HUES48 (cell line): Measurements from ENCODE around the gene PIPOX.

Experiments used
- H3K27ac ChIP-seq: one replicate; pipeline ENCODE4 v1.7.0; 2013; ENCODE audit warnings: low read depth, low read length, inconsistent platforms
- H3K27me3 ChIP-seq: 2 replicates; pipeline ENCODE4 v1.6.1; 2013; ENCODE audit warnings: mild to moderate bottlenecking, low read length; ENCODE audit not compliant: control insufficient read depth, insufficient read depth
- H3K36me3 ChIP-seq: 2 replicates; pipeline ENCODE4 v1.6.1; 2013; ENCODE audit warnings: low read length; ENCODE audit not compliant: control insufficient read depth, insufficient read depth
- H3K4me1 ChIP-seq: 2 replicates; pipeline ENCODE4 v1.6.1; 2013; ENCODE audit warnings: mild to moderate bottlenecking, low read length; ENCODE audit not compliant: control insufficient read depth, insufficient read depth
- H3K4me3 ChIP-seq: 2 replicates; pipeline ENCODE4 v1.5.1; 2013; ENCODE audit warnings: mild to moderate bottlenecking, low read depth, low read length
- H3K9ac ChIP-seq: 2 replicates; pipeline ENCODE4 v1.6.1; 2013; ENCODE audit warnings: mild to moderate bottlenecking, low read depth, low read length, moderate library complexity
- H3K9me3 ChIP-seq: 2 replicates; pipeline ENCODE4 v1.6.1; 2013; ENCODE audit warnings: low read length; ENCODE audit not compliant: control insufficient read depth, insufficient read depth

The PIPOX gene

DNA sequence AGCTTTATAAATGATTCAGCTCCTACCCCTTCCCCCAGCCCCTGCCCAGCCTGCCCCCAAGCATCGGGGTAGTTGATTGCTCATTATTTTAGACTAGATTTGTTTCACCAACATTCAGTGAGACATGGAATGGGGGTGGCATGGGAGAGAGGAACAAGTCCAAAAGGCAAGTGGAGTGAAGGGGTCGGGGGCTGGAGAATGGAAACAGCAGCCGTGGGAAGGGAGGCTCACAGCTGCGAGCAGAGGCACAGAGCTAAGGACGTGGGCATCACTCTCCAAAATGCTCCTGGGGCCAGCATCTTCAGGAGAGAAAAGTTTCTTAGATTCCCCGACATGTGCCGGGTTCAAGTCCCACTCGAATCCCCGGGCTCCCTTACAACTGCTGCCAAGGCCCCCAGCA, 19.3 kb downstream of the PIPOX start:
- Histone ChIP-seq H3K27me3 (no peaks in the 10 kb centered on the region), H3K36me3 (no peaks in the 10 kb centered on the region), H3K9me3 (no peaks in the 10 kb centered on the region), H3K27ac (no peak overlapping the region), H3K4me1 (peaks cover 37% of the 10 kb centered on the region), H3K9ac (no peak overlapping the region), H3K4me3 (no peak overlapping the region)

- no peak overlapping the region for H3K27ac ChIP-seq
- H3K36me3 ChIP-seq: no peaks in the 10 kb centered on the region
- no peaks in the 10 kb centered on the region for H3K27me3 ChIP-seq
- H3K9ac ChIP-seq: no peak overlapping the region
- no peak overlapping the region for H3K4me3 ChIP-seq
- peaks cover 37% of the 10 kb centered on the region for H3K4me1 ChIP-seq
- no peaks in the 10 kb centered on the region for H3K9me3 ChIP-seq
Observed at GRCh38 chr17:29063992-29064391, 21.1 kb downstream of the PIPOX start.

DNA sequence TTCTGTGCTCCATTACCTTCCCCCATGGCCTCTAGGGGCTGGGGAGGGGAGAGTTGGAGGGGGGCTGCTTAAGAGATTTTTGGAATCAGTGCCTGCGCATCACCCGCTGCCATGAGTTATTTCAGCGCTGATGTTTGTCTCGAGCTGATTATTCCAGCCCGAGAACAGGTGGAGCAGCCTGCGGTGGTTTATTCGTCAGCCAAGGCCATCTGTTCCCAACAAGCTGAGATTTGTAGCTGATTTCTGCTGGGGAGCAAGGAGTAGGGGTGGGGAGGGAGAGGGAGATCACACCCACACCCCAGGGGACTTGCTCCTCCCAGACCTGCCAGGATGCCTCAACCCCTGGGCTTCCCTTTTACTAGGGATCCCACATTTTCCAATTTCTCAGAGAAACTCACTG, 23.1 kb downstream of the PIPOX start:
- H3K36me3 ChIP-seq: no peaks in the 10 kb centered on the region
- H3K27ac ChIP-seq: no peak overlapping the region
- H3K4me3 ChIP-seq: no peak overlapping the region
- no peak overlapping the region for H3K9ac ChIP-seq
- no peaks in the 10 kb centered on the region for H3K9me3 ChIP-seq
- peaks cover 37% of the 10 kb centered on the region for H3K4me1 ChIP-seq
- no peaks in the 10 kb centered on the region for H3K27me3 ChIP-seq

- no peaks in the 10 kb centered on the region for H3K9me3 ChIP-seq
- no peaks in the 10 kb centered on the region for H3K36me3 ChIP-seq
- H3K4me1 ChIP-seq: peaks cover 31% of the 10 kb centered on the region
- H3K9ac ChIP-seq: no peak overlapping the region
- no peak overlapping the region for H3K4me3 ChIP-seq
- H3K27ac ChIP-seq: no peak overlapping the region
- no peaks in the 10 kb centered on the region for H3K27me3 ChIP-seq
Observed at GRCh38 chr17:29066606-29067005, 23.7 kb downstream of the PIPOX start.

DNA sequence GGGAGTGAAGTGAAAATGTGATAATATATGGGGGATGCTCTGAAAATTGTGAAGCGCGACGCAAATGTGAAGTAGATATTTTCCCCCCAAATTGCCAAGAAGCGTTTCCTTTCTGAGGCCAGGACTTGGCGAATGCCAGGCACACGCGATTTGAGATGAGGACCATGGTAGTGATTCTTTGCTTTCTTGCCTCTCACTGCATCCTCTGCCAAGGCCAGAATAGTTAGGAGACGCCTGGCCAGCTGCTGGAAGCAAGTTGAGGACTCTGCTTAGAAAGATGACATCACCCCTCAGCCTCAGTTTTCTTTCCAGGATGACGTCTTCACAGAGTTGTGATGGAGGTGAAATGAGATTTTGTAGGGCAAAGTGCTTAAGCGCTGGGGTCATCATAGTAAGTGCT, 25.9 kb downstream of the PIPOX start:
- Histone ChIP-seq H3K4me1 (peaks cover 23% of the 10 kb centered on the region), H3K4me3 (no peak overlapping the region), H3K27me3 (no peaks in the 10 kb centered on the region), H3K27ac (no peak overlapping the region), H3K36me3 (no peaks in the 10 kb centered on the region), H3K9me3 (no peaks in the 10 kb centered on the region), H3K9ac (no peak overlapping the region)

- no peaks in the 10 kb centered on the region for H3K27me3 ChIP-seq
- H3K9me3 ChIP-seq: no peaks in the 10 kb centered on the region
- peaks cover 24% of the 10 kb centered on the region for H3K4me1 ChIP-seq
- H3K4me3 ChIP-seq: no peak overlapping the region
- H3K9ac ChIP-seq: no peak overlapping the region
- no peak overlapping the region for H3K27ac ChIP-seq
- no peaks in the 10 kb centered on the region for H3K36me3 ChIP-seq
Observed at GRCh38 chr17:29069526-29070041, 26.6 kb downstream of the PIPOX start.

GRCh38 chr17:29070308-29070707, 27.4 kb downstream of the PIPOX start:
- Histone ChIP-seq H3K4me1 (peaks cover 24% of the 10 kb centered on the region), H3K4me3 (no peak overlapping the region), H3K27ac (no peak overlapping the region), H3K27me3 (no peaks in the 10 kb centered on the region), H3K9ac (no peak overlapping the region), H3K9me3 (no peaks in the 10 kb centered on the region), H3K36me3 (no peaks in the 10 kb centered on the region)

DNA sequence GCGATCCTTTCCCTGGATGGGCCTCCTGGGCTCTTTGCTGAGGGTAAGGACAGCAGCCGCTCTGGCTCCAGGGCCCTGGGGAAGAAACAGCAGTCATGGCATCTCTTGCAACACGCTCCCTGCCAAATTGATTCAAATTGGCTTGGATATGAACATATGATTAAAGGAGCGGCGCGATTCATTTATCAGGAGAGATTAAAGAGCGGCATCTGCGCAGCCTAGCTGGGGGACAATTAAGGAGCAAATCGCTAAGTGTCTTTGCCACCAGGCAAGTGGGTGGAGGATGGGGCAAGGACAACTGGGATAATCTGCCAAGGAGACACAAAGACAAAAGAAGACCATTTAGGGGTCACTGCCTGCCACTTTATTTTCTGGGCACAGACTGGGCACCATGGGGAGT, 27.8 kb downstream of the PIPOX start:
- H3K27ac ChIP-seq: no peak overlapping the region
- H3K9ac ChIP-seq: no peak overlapping the region
- no peaks in the 10 kb centered on the region for H3K36me3 ChIP-seq
- no peaks in the 10 kb centered on the region for H3K9me3 ChIP-seq
- H3K4me1 ChIP-seq: peaks cover 26% of the 10 kb centered on the region
- no peaks in the 10 kb centered on the region for H3K27me3 ChIP-seq
- H3K4me3 ChIP-seq: no peak overlapping the region

DNA sequence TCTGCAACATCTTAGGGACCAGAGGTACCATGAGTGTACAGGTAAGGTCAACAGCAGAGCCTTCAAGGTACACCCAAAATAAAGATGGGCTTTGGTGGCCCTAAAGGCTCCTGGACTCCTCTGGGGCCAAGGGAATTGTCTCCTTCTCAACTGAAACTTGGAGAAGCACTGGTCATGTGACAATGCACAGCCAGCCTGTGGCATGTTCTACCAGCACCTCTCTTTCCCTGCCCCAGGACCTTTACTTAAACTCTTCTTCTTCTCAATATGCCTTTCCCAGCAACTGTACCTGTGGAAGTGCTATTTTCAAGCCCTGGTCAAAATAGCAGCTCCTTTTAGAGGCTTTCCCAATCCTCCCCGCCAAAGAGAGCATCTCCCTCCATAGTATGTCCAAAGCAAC, 28.4 kb downstream of the PIPOX start:
- Histone ChIP-seq H3K27me3 (no peaks in the 10 kb centered on the region), H3K4me1 (peaks cover 28% of the 10 kb centered on the region), H3K27ac (no peak overlapping the region), H3K9ac (no peak overlapping the region), H3K4me3 (no peak overlapping the region), H3K36me3 (no peaks in the 10 kb centered on the region), H3K9me3 (no peaks in the 10 kb centered on the region)

DNA sequence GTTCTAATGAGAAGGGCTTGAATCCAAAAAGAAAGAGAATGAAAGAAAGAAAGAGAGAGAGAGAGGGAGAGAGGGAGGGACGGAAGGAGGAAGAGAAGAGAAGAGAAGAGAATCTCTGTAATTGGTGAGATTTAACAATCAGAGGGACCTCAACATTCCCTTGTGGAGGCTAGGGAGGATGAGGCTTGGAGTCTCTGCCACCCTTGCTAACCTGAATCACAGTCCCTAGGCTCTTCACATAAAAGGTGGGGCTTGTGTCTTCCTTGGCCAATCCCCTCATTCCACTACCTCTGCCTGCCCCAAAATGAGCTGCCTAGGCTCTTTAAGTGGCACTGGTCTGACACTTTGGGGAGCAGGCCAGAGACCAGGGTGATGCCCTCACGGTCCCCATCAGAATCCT, 30.1 kb downstream of the PIPOX start:
- no peaks in the 10 kb centered on the region for H3K27me3 ChIP-seq
- H3K9ac ChIP-seq: no peak overlapping the region
- peaks cover 37% of the 10 kb centered on the region for H3K4me1 ChIP-seq
- no peak overlapping the region for H3K4me3 ChIP-seq
- no peak overlapping the region for H3K27ac ChIP-seq
- no peaks in the 10 kb centered on the region for H3K9me3 ChIP-seq
- H3K36me3 ChIP-seq: no peaks in the 10 kb centered on the region

- Histone ChIP-seq H3K27ac (no peak overlapping the region), H3K27me3 (no peaks in the 10 kb centered on the region), H3K9ac (no peak overlapping the region), H3K9me3 (no peaks in the 10 kb centered on the region), H3K36me3 (no peaks in the 10 kb centered on the region), H3K4me1 (peaks cover 37% of the 10 kb centered on the region), H3K4me3 (no peak overlapping the region)
Observed at GRCh38 chr17:29073520-29073919, 30.6 kb downstream of the PIPOX start.

- Histone ChIP-seq H3K9me3 (no peaks in the 10 kb centered on the region), H3K36me3 (peaks cover 8% of the 10 kb centered on the region; the same call in 1 of the 2 replicates), H3K27me3 (no peaks in the 10 kb centered on the region), H3K27ac (no peak overlapping the region), H3K9ac (no peak overlapping the region), H3K4me1 (peaks cover 37% of the 10 kb centered on the region), H3K4me3 (no peak overlapping the region)
Observed at GRCh38 chr17:29074488-29074887, 31.5 kb downstream of the PIPOX start.
